Measurements from ENCODE around the gene IGF2BP2.

- TF ChIP-seq POLR2A (IDR thresholded peaks at IDR 0.05) (no peak), CTCF (IDR thresholded peaks at IDR 0.05) (no peak)
Measured at GRCh38 chr3:185792955-185793354, 31.9 kb downstream of the IGF2BP2 start.

Measured in testis (tissue), 2 donors.